Suprapubic skin (tissue), 4 donors: ENCODE measurements around the gene USP3.

Experiments used
- CTCF ChIP-seq, 2 donors: fragments of 200-600 bp in 1 of 2; fragments of 450-650 bp in 1 of 2; sonication (generic) in 1 of 2; IDR thresholded peaks; one replicate each; pipeline ENCODE4 v1.5.1; 2016 to 2019; ENCODE audit warnings: antibody characterized with exemption in 2 of 2, mild to moderate bottlenecking in 1 of 2, moderate library complexity in 1 of 2
- EP300 ChIP-seq: sonication (generic); formaldehyde crosslinking; IDR thresholded peaks from one replicate; pipeline ENCODE4 v1.6.1; 2017; ENCODE audit warnings: antibody characterized with exemption
- POLR2A ChIP-seq, 2 donors: fragments of 450-650 bp; IDR thresholded peaks; one replicate each; pipeline ENCODE4 v1.6.1; 2017; ENCODE audit warnings: antibody characterized with exemption in 2 of 2, mild to moderate bottlenecking in 2 of 2, moderate library complexity in 2 of 2
- POLR2AphosphoS5 ChIP-seq, 3 donors: sonication (generic); formaldehyde crosslinking; IDR thresholded peaks; one replicate each; pipeline ENCODE4 v1.6.1; 2017; ENCODE audit warnings: antibody characterized with exemption in 3 of 3

- TF ChIP-seq CTCF (IDR thresholded peaks at IDR 0.05), result no peak
- TF ChIP-seq POLR2A (IDR thresholded peaks at IDR 0.05), result no peak
- TF ChIP-seq EP300, result no peak
- no peak for TF ChIP-seq POLR2AphosphoS5 (IDR thresholded peaks at IDR 0.05)
These were observed 10.0 kb upstream of the USP3 start for GRCh38 chr15:63494408-63494807.
